Measurements from ENCODE around the gene SCT. TPM values are rescaled to one million over a fixed set of nuclear protein-coding genes. Genes with fewer than 3 reads are reported as not detected.
A peak's percentile ranks its signal among the peaks of the same experiment; 100 is the strongest.

SCT gene
- total RNA-seq, 1 experiment from 2014 or later = not detected

DNA sequence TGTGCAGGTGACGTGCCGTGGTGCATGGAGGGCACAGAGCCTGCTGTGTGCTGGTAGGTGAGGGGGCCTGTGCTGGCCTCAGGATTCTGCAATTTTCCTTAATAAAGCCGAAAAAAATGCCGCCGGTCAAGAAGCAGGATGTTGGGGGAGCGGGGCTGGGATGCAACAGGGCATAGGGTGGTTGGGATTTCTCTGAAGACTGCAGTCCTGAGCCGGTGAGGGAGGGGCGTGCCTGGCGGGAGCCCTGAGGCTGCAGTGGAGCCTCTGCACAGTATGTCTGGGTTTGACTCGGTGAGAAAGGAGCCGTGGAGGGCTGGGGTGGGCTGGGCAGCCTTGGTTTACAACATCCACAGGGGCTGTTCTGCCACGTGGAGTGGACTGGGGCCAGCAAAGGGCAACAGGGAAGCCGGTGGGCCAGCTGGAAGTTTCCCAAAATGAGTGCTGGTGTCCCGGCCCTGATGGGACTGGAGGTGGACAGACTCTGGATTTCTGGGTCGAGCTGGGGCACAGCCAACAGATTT, 3.6 kb downstream of the SCT start:
- no peak for DNase-seq (ENCODE audit: low read depth)

DNA sequence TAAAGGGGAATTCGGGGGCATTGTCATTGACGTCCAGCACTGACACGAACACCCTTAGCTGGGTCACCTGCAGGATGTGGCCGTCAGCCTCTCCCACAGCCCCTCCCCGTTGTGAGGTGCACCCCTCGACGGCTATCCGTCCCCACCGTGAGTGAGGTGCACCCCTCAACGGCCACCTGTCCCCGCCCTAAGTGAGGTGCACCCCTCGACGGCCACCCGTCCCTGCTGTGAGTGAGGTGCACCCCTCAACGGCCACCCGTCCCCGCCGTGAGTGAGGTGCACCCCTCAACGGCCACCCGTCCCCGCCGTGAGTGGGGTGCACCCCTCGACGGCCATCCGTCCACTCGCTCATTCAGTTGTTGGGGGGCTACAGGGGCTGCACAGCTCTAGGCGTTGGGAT, 5.1 kb downstream of the SCT start:
- DNase-seq (ENCODE audit: low read depth) = no peak

DNA sequence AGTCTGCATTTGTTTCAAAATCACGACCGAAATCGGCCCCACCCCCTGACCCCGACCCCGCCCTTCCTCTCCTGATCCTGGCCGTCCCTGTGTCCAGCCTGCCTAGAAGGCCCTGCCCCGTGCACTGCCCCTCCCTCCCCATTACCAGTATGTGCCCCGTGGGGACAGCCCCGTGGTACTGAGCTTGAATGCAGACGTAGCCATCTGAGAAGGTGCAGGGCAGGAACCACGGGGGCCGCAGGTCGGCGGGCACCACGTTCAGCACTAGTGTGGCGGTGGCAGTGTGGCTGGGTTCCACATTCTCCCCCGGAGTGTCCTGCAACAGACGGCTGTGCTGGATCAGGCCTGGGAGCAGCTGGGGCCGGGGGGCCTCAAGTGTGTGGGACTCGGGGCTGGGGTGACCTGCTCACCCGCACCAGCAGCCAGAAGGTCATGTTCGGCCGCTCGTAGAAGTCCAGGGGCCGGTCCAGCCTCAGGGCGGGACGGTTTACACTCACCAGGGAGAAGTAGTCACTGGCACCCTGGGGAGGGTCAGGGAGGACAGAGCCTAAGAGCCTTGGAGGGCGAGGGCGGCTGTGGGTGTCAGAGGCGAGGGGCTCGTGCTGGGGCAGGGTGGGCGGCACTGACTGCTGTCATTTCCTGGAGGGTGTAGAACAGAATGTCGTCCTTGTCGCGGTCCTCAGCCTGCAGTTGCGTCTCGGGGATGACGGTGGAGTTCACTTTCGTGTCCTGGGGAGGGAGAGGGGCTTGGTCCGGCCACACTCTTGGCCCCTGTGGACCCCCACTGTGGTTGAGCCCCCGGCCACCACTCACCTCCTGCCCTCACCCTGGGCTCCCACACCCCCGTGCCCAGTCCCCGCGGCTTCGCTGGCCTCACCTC, 5.8 kb downstream of the SCT start:
- DNase-seq (ENCODE audit: low read depth) = no peak

DNA sequence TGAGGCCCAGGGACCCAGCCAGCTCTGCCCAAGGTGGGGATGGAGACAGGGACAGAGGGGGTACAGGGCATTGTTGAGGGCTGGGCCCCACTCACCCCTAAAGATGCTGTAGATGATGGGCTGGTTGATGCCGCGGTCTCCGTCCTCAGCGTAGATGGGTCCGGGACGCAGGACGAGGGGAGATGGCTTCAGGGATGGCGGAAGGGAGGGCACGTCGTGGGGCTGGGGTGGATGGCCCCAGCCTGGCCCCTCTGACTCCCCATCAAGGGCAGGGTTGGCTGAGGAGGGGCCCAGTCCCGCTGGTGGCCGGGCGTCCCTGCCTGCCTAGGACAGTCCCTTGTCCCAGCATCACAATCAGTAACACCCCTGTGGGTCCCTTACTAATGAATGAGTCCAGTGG, 6.8 kb downstream of the SCT start:
- no peak for DNase-seq (ENCODE audit: low read depth)

- no peak for DNase-seq (ENCODE audit: low read depth)
Observed at GRCh38 chr11:619628-620050, 7.3 kb downstream of the SCT start.

DNA sequence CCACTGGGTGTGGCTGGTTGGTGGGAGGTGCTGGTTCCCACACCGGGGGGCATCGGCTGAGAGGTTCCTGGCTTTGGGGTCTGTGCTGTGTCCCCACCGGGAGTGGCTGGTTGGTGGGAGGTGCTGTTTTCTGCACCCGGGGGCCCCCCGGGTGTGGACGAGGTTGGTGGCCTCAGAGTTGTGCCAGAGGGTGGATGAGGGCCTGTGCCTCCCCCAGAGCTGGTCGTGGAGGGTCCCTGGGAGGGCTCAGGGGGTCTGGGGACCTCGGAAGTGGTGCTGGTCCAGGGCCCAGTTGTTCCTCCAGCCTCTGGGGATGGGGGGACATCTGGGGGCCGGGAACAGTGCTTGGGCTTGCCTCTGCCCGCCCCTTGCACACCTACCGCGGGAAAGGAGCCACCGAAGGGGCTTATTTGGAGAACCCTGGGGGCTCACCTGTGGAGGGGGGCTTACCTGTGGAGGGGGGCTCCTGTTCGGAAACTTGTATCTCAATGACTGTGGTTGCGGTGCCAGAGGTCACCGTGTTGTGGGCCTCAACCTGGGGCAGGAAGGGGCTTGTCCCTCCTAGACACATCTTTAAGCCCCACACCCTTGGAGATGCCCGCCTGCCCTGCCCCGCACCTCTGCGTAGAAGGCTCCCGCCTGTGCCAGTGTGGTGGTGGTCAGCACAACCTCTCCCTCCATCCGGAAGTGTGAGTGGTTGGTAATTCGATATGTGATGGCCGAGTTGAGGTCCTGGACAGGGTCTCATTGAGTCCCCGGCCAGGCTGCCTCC, 7.9 kb downstream of the SCT start:
- no peak for DNase-seq (ENCODE audit: low read depth)

- no peak for DNase-seq (ENCODE audit: low read depth)
Observed at GRCh38 chr11:617912-618682, 8.9 kb downstream of the SCT start.

- DNase-seq (ENCODE audit: low read depth) = no peak
Observed at GRCh38 chr11:617199-617911, 9.6 kb downstream of the SCT start.

- DNase-seq (ENCODE audit: low read depth) = no peak
Observed at GRCh38 chr11:616320-617198, 10.4 kb downstream of the SCT start.

DNA sequence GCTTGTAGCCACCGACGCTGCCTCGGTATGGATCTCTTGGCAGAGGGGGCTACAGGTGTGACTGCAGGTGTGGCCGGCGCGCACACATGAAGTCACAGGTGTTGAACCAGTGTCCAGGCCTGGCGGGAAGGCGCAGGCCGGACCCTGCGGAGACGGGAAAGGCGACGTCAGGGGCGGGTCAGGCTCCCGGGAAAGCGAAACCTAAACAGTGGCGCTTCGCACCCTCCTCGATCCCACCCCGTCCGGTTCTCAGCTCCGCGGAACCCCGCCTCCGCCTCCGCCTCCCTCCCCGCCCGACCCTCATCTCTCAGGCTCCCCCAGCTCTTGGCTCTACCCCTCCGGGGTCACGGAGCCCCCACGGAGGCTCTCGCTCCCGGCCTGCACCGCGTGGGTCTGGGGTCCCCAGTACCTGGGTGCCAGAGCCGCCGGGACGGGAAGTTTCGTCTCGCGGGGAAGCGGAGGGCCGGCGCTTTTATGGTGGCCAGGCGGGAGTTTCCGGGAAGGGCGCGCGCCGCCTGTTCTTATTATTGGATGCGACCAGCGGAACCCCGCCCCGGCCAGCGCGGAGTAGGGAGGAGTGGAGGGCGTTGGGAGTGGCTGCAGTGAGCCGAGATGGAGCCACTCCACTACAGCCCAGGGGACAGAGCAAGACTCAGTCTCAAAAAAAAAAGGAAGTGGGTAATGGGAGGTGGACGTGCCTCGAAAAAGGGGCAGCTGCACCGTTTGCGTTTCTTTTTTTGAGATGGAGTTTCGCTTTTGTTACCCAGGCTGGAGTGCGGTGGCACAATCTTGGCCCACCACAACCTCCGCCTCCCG, 11.3 kb downstream of the SCT start, which contains the start of gene IRF7:
Gene IRF7 (minus strand): TSS at position 447 of the 816 bp plus-strand sequence. CDS start 586 bp downstream, outside the sequence.
- DNase-seq (ENCODE audit: low read depth) = peak; percentile 93

DNA sequence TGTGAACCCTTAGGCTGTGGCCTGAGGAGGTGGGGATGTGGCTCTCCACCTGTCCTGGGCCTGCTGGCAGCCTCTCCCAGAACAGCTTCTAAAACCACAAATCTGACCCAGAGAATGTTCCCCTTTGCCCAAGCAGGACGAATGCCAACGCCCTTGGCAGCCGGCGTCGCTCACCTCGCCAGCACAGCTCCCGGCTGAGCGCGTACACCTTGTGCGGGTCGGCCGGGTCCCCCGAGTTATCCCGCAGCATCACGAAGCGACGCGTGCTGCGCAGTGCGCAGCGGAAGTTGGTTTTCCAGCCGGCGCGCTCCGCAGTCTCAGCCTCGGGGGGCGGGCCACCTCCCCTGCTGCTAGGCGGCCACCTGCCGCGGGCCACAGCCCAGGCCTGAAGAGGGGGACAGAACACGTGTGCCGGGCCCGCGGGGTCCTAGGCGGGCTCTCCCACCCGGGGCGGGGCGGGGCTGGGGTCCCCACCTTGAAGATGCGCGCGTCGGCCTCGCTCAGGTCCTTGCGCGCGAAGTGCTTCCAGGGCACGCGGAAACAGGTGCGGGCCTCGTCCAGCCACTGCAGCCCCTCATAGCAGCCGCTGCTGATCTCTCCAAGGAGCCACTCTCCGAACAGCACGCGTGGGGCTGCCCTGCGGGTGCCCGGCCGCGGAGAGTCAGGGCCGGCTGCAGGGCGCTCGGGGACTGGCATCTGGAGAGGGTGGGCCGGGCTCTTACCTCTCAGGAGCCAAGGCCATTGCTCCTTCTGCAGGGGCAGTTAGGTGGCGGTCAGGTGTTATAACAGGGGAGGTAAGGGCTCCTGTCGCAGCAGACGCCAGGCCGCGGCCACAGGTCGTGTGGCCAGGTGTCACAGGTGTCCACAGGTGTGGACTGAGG, 12.1 kb downstream of the SCT start:
- peak; percentile 52 for DNase-seq (ENCODE audit: low read depth)

- DNase-seq (ENCODE audit: low read depth) = no peak
Observed at GRCh38 chr11:614021-614622, 12.9 kb downstream of the SCT start.

- DNase-seq (ENCODE audit: low read depth) = peak; percentile 50
Observed at GRCh38 chr11:613369-613968, 13.5 kb downstream of the SCT start.

GRCh38 chr11:612961-613300, 14.1 kb downstream of the SCT start:
- no peak for DNase-seq (ENCODE audit: low read depth)

DNA sequence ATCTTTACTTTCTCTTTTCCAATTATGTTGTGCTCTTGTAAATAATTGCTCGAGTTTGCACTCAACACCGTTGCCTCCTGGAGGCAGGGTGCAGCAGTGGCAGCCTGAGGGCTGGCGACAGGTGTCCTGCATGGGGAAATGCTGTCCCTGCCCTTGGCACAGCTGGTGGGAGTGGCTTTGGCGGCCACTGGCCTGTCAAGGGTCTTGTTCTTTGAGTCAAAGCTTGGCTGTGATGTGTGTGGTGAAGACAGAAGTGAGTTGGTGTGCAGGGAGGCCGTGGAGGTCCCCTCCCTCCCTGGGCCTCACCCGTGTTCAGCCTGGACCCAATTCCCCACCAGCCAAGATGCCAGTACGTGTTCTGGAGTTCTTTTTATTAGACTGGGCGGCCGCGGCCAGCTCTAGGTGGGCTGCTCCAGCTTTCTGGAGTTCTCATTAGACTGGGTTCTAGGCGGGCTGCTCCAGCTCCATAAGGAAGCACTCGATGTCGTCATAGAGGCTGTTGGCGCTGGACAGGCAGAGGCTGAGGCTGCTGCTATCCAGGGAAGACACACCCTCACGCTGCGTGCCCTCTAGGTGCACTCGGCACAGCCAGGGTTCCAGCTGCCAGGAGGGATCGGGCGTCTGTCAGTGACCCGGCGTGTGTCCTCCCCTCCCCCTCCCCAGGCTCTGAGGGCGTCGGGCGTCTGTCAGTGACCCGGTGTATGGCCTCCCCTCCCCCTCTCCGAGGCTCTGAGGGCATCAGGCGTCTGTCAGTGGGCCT, 14.6 kb downstream of the SCT start:
- DNase-seq (ENCODE audit: low read depth) = no peak

Measured in Daoy (cell line).